ENCODE measurements around the gene BBOX1.

DNA sequence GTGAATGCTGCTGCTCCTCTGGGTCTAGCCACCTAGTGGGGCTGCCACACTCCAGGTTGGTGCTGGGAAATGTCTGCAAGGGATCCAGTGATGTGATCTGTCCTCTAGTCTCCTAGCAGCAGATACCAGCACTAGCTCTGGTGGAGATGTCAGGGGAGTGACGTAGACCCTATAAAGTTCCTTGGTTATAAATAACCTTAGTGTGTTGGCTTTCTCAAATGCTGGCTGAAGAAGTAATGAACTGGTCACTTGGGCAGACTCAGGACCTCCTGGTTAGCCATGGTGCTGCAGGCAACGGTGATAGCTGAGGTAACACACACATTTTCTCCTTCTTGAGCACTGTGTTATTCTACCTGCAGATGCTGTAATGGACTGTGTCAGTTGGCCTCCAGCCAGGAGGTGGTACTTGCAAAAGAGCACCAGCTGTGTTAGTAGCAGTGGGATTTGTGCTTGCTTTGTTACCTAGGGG, 35.5 kb downstream of the BBOX1 start:
- TF ChIP-seq, protein P1, sequence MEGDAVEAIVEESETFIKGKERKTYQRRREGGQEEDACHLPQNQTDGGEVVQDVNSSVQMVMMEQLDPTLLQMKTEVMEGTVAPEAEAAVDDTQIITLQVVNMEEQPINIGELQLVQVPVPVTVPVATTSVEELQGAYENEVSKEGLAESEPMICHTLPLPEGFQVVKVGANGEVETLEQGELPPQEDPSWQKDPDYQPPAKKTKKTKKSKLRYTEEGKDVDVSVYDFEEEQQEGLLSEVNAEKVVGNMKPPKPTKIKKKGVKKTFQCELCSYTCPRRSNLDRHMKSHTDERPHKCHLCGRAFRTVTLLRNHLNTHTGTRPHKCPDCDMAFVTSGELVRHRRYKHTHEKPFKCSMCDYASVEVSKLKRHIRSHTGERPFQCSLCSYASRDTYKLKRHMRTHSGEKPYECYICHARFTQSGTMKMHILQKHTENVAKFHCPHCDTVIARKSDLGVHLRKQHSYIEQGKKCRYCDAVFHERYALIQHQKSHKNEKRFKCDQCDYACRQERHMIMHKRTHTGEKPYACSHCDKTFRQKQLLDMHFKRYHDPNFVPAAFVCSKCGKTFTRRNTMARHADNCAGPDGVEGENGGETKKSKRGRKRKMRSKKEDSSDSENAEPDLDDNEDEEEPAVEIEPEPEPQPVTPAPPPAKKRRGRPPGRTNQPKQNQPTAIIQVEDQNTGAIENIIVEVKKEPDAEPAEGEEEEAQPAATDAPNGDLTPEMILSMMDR (IDR thresholded peaks at IDR 0.05; ENCODE audit: borderline replicate concordance, extremely low read depth, low read length, poor library complexity, severe bottlenecking), result no peak
- no peak for TF ChIP-seq EZH2 (IDR thresholded peaks at IDR 0.05; ENCODE audit: borderline replicate concordance, low read depth, low read length, severe bottlenecking)
